ENCODE measurements around the gene CDC14B. TPM values are rescaled to one million over a fixed set of nuclear protein-coding genes. Genes with fewer than 3 reads are reported as not detected.
"Not testable (repeated sequence)": the region's sequence is repeated elsewhere in the genome, so short reads cannot be mapped to it uniquely, and the experiment has no call there.

The CDC14B gene
- total RNA-seq, 2 experiments from 2014 or later, result 1.1 to 4.8 TPM

- H3K9me3 Mint-ChIP-seq (ENCODE audit: low read depth), result no peaks in the 10 kb centered on the region
- peaks cover 26% of the 10 kb centered on the region for H3K4me1 Mint-ChIP-seq
- no peak for DNase-seq
- H3K27ac Mint-ChIP-seq, result peak overlapping the region; percentile 39
- peaks cover 3% of the 10 kb centered on the region for H3K27me3 Mint-ChIP-seq
- H3K36me3 Mint-ChIP-seq, result no peaks in the 10 kb centered on the region
- H3K4me3 Mint-ChIP-seq, result peak overlapping the region; percentile 79
- CTCF ChIA-PET, result interaction anchor here (1.3 to 2.2 kb wide), 5 partner anchors 114 to 183 kb away, joined by 3 to 13 read pairs (median 6); partner anchors contain the start of genes HABP4 and SLC35D2
- no peak for ATAC-seq
Measured at GRCh38 chr9:96565671-96566497, 53.8 kb downstream of the CDC14B start.

DNA sequence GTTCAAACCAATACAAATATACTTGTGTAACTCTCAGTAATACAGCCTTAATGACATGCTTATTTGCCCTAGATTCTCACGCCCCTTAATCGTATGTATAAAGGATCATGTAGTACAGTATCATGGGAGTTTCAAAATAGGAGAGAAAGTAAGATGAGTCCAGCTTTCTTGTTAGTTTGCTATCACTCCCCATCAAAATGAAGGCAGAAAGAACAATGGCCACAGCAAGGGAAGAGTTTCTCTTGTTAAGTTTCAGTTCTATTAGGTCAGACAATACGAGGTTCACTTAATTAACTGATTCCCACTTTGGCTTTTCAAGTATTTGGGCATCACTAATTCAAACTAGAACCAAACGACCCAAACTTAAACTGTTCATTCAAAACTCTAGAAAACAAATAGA, 55.4 kb downstream of the CDC14B start:
- CTCF ChIA-PET, result no interaction called here
- H3K27me3 Mint-ChIP-seq, result peaks cover 3% of the 10 kb centered on the region
- peaks cover 26% of the 10 kb centered on the region for H3K4me1 Mint-ChIP-seq
- H3K36me3 Mint-ChIP-seq, result no peaks in the 10 kb centered on the region
- no peak overlapping the region for H3K27ac Mint-ChIP-seq
- peak overlapping the region; percentile 28 for H3K4me3 Mint-ChIP-seq
- H3K9me3 Mint-ChIP-seq (ENCODE audit: low read depth), result no peaks in the 10 kb centered on the region
- ATAC-seq (no peak), DNase-seq (no peak)

DNA sequence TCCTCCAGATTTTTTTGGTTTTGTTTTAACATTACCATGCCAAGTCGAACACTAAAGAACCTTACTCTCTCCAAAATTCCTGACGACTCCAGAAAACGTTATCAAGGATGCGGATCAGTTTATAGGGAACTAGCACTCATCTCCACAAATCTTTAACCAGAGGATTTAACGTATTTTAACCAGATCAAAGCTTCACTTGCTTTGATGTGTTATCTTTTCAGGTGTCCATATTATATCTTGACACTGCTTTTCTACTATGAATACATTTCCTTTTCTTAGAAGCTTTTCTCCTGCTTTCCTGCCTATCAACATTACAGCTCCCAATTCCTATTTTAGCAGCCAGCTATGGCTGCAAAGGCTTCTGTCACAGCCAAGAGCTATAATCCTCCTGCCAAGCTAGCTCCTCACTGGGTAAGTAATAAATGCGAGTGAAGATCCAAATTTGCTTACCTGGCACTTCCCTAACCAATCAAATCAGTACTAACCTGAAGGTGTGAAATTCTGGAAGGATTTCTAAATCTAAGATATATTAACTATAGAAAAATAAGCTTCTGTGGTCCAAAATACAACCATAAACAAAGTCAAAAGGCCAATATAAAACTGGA, 60.2 kb downstream of the CDC14B start:
- H3K36me3 Mint-ChIP-seq, result peaks cover 2% of the 10 kb centered on the region
- CTCF ChIA-PET, result no interaction called here
- ATAC-seq (no peak), DNase-seq (no peak)
- H3K27me3 Mint-ChIP-seq, result no peaks in the 10 kb centered on the region
- H3K4me1 Mint-ChIP-seq, result peaks cover 15% of the 10 kb centered on the region
- H3K27ac Mint-ChIP-seq, result no peak overlapping the region
- no peak overlapping the region for H3K4me3 Mint-ChIP-seq
- H3K9me3 Mint-ChIP-seq (ENCODE audit: low read depth), result no peaks in the 10 kb centered on the region

DNA sequence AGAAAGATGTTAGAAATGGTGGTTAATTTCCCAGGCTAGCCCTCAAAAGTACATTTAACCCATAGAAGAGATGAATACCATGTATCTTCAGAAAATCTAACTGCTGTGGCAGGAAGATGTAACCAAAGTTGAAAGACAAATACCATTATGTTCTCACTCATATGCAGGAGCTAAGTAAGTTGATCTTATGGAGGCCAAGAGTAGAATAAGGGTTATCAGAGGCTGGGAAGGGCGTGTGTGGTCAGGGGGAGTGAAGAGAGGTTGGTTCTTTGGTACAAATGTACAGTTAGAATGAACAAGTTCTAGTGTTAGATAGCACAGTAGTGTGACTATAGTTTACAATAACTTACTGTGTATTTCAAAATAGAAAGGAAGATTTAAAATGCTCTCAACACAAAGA, 61.7 kb downstream of the CDC14B start:
- CTCF ChIA-PET, result interaction anchor here (1.0 kb wide), 1 partner anchor 230 kb away, joined by 4 read pairs; no protein-coding TSS in a partner anchor
- peaks cover 2% of the 10 kb centered on the region for H3K36me3 Mint-ChIP-seq

DNA sequence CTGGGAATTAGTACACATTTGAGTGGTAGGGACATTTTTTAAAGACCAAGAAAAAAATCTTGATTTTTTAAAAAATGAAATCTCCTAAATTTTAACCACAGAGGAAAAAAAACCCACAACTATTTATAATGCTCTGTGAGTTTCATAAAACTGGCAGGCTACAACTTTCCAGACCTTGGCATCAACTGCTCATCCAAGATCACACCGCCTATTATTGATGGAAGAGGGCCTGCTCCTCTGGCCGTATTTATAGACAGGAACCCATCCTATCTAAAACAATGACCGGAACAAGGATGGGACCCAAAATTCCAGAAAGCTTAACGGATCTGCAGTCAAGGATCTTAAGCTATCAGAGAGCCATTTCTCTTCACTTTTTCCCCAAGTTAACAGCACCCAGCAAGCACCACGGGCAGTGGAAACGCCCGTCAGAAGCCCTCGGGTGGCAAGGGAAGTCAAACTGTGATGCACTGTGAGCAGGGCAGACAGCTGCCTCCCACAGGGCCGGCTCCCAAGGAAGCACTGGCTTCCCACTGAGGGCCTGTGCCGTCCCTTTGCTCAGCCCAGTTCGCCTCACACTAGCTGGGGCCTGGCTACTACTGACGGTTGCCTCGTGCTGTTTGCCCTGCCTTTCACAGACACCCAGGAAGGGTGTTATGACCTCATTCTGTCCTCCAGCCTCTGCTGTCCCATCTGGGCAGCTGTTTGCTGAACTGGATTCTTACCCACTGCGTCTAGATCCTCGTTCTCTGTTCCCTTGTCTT, 62.8 kb downstream of the CDC14B start:
- Mint-ChIP-seq H3K4me3 (no peak overlapping the region), H3K4me1 (peaks cover 18% of the 10 kb centered on the region), H3K27ac (no peak overlapping the region), H3K27me3 (no peaks in the 10 kb centered on the region), H3K9me3 (ENCODE audit: low read depth) (no peaks in the 10 kb centered on the region), H3K36me3 (peaks cover 2% of the 10 kb centered on the region)
- CTCF ChIA-PET, result interaction anchor here (1.0 kb wide), 1 partner anchor 229 kb away, joined by 4 read pairs; no protein-coding TSS in a partner anchor
- DNase-seq (no peak), ATAC-seq (no peak)

More for the DNA sequence above, 61.7 kb downstream of the CDC14B start:
- peaks cover 18% of the 10 kb centered on the region for H3K4me1 Mint-ChIP-seq
- H3K4me3 Mint-ChIP-seq, result no peak overlapping the region
- ATAC-seq, result no peak
- H3K27ac Mint-ChIP-seq, result no peak overlapping the region
- H3K9me3 Mint-ChIP-seq (ENCODE audit: low read depth), result no peaks in the 10 kb centered on the region
- no peak for DNase-seq
- no peaks in the 10 kb centered on the region for H3K27me3 Mint-ChIP-seq

DNA sequence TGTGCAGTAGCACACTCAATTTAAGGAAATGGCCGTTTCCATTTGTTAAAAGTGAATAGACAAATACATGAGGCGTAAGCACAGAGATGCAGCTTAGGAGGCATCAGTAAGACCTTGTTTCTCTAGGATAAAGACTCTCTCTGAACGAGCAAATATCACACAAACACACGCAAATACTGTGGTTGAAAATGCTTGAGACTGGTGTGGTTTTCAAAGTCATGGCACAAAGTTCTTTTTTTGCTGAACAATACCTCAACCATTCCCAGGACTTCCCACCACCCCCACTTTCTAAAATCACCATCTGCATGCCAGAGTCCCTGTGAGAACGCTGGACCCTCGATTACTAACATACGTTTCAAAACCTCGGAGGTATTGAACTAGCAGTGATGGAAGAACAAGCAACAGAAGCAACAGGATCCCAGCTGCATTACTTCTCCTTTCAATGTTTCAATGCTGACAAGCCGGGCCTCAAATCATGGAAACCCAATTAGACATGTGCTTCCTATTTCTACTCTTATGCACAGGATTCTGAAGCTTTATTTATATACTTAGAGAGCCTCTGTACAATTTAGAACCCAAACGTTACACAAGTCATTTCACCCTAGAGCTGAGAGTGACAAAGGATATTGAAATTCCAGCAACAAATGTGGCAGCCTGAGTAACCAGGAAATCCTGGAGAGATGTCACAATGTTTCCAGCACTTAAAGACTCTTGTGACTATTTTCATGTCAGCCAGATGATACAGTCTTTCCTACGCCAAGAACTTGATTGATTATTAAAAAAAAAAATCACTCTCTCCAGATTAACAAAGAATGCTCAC, 63.9 kb downstream of the CDC14B start:
- H3K4me1 Mint-ChIP-seq, result peaks cover 18% of the 10 kb centered on the region
- H3K36me3 Mint-ChIP-seq, result peaks cover 2% of the 10 kb centered on the region
- H3K4me3 Mint-ChIP-seq, result no peak overlapping the region
- CTCF ChIA-PET, result no interaction called here
- no peaks in the 10 kb centered on the region for H3K9me3 Mint-ChIP-seq (ENCODE audit: low read depth)
- DNase-seq (no peak), ATAC-seq (no peak)
- H3K27me3 Mint-ChIP-seq, result no peaks in the 10 kb centered on the region
- no peak overlapping the region for H3K27ac Mint-ChIP-seq

DNA sequence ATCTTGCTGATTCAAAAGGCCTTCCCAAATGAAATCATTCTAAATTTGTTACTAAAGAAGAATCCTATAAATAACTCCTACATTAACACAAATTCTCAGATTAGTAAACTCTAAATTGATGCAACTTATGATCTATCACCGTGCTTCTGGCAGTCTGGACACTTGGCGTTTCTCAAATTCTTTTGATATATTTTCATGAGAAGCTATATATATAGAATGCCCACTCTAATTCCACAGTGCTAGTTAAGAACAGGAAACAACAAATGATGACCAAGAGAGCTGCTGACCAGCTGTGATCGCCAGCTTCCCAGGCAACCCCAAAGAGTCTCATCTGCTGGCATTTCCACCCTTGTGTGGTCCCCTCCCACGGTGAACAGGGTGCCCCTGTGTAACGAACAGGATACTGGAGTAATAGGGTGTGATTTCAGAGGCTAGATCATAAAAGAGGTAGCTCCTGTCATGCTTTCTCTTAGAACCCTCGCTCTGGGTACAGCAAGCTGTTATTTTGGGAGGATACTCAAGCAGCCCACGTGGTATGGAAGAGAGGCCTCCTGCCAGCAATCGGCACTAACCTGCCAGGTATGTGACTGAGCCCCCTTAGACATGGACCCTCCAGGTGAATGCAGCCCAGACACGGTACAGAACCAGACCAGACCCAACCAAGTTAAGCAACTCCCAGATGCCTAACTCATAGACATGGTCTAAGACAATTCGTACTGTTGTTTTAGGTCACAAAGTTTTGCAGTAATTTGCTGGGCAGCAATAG, 64.7 kb downstream of the CDC14B start:
- ATAC-seq (no peak), DNase-seq (no peak)
- Mint-ChIP-seq H3K9me3 (ENCODE audit: low read depth) (no peaks in the 10 kb centered on the region), H3K36me3 (peaks cover 2% of the 10 kb centered on the region), H3K27me3 (no peaks in the 10 kb centered on the region), H3K27ac (no peak overlapping the region), H3K4me1 (peaks cover 18% of the 10 kb centered on the region), H3K4me3 (no peak overlapping the region)
- CTCF ChIA-PET, result no interaction called here

GRCh38 chr9:96554326-96554725, 65.3 kb downstream of the CDC14B start:
- CTCF ChIA-PET, result no interaction called here

DNA sequence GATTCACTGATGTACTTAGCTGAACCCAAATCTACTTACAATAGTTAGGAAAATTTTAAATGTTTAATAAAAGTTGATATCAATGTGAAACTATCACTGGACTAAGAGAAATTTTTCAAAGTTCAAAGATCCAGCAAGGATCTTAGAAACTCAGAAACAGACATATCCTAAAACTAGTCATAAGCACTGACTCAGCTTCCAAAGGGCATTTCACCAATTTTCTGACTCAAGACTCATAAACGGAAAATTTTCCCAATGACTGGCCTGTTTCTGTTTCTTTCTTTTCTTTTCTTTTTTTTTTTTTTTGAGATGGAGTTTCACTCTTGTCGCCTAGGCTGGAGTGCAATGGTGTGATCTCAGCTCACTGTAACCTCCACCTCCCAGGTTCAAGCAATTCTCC, 66.6 kb downstream of the CDC14B start:
- CTCF ChIA-PET, result no interaction called here
- no peak for DNase-seq
- no peak for ATAC-seq
- H3K36me3 Mint-ChIP-seq, result peaks cover 2% of the 10 kb centered on the region
- no peak overlapping the region for H3K27ac Mint-ChIP-seq
- H3K27me3 Mint-ChIP-seq, result no peaks in the 10 kb centered on the region
- no peak overlapping the region for H3K4me3 Mint-ChIP-seq
- peaks cover 18% of the 10 kb centered on the region for H3K4me1 Mint-ChIP-seq
- H3K9me3 Mint-ChIP-seq (ENCODE audit: low read depth), result no peaks in the 10 kb centered on the region

More at GRCh38 chr9:96554326-96554725, 65.3 kb downstream of the CDC14B start:
- Mint-ChIP-seq H3K4me1 (peaks cover 18% of the 10 kb centered on the region), H3K4me3 (no peak overlapping the region), H3K9me3 (ENCODE audit: low read depth) (no peaks in the 10 kb centered on the region), H3K27ac (no peak overlapping the region), H3K27me3 (no peaks in the 10 kb centered on the region), H3K36me3 (peaks cover 2% of the 10 kb centered on the region)
- ATAC-seq (no peak), DNase-seq (no peak)

GRCh38 chr9:96551403-96551802, 68.2 kb downstream of the CDC14B start:
- peaks cover 15% of the 10 kb centered on the region for H3K4me1 Mint-ChIP-seq
- CTCF ChIA-PET, result no interaction called here
- H3K9me3 Mint-ChIP-seq (ENCODE audit: low read depth), result no peaks in the 10 kb centered on the region
- H3K36me3 Mint-ChIP-seq, result no peaks in the 10 kb centered on the region
- ATAC-seq, result no peak
- H3K4me3 Mint-ChIP-seq, result no peak overlapping the region
- DNase-seq, result no peak
- H3K27ac Mint-ChIP-seq, result no peak overlapping the region
- no peaks in the 10 kb centered on the region for H3K27me3 Mint-ChIP-seq

- no peak for ATAC-seq
- no peaks in the 10 kb centered on the region for H3K9me3 Mint-ChIP-seq (ENCODE audit: low read depth)
- no peak overlapping the region for H3K4me3 Mint-ChIP-seq
- no peak overlapping the region for H3K27ac Mint-ChIP-seq
- H3K36me3 Mint-ChIP-seq, result no peaks in the 10 kb centered on the region
- H3K4me1 Mint-ChIP-seq, result peaks cover 9% of the 10 kb centered on the region
- CTCF ChIA-PET, result no interaction called here
- no peaks in the 10 kb centered on the region for H3K27me3 Mint-ChIP-seq
- no peak for DNase-seq
Measured at GRCh38 chr9:96550659-96551058, 69.0 kb downstream of the CDC14B start.

- H3K27me3 Mint-ChIP-seq; ATAC-seq; H3K27ac Mint-ChIP-seq; H3K36me3 Mint-ChIP-seq; CTCF ChIA-PET; H3K9me3 Mint-ChIP-seq (ENCODE audit: low read depth); H3K4me1 Mint-ChIP-seq; H3K4me3 Mint-ChIP-seq; DNase-seq: not testable (repeated sequence)
Measured at GRCh38 chr9:96543131-96543530, 76.5 kb downstream of the CDC14B start.

Data from activated CD8-positive, alpha-beta memory T cell treated with anti-CD3 and anti-CD28 coated beads, Interleukin-2, amount 10 ng/mL, durations not matched to agents 7 days and 5 days (primary cell).